ENCODE results near the gene SLBP.

- TF ChIP-seq, protein P1, sequence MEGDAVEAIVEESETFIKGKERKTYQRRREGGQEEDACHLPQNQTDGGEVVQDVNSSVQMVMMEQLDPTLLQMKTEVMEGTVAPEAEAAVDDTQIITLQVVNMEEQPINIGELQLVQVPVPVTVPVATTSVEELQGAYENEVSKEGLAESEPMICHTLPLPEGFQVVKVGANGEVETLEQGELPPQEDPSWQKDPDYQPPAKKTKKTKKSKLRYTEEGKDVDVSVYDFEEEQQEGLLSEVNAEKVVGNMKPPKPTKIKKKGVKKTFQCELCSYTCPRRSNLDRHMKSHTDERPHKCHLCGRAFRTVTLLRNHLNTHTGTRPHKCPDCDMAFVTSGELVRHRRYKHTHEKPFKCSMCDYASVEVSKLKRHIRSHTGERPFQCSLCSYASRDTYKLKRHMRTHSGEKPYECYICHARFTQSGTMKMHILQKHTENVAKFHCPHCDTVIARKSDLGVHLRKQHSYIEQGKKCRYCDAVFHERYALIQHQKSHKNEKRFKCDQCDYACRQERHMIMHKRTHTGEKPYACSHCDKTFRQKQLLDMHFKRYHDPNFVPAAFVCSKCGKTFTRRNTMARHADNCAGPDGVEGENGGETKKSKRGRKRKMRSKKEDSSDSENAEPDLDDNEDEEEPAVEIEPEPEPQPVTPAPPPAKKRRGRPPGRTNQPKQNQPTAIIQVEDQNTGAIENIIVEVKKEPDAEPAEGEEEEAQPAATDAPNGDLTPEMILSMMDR (IDR thresholded peaks at IDR 0.05; ENCODE audit: low read depth, low read length): peak; percentile 83
- no peak for TF ChIP-seq EZH2phosphoT487 (IDR thresholded peaks at IDR 0.05; ENCODE audit: low read depth)
Measured at GRCh38 chr4:1748465-1748995, 36.4 kb upstream of the SLBP start.

All from OCI-LY3 (cell line).